SK-N-SH (cell line): ENCODE data around the gene CINP. TPM values are rescaled to one million over a fixed set of nuclear protein-coding genes. Genes with fewer than 3 reads are reported as not detected.

ENCODE experiments used
- CTCF ChIA-PET: fragments of 300-600, 350-600 bp; formaldehyde crosslinking; extraction: SDS; loops from one replicate; lab custom pipeline; 2021; lab: Yijun Ruan, JAX
- POLR2A ChIA-PET: fragments of 350-600 bp; sonication (Branson Sonifier 250); formaldehyde crosslinking; extraction: SDS; loops from one replicate; lab custom pipeline; 2020; ENCODE audit warnings: antibody characterized with exemption, inconsistent platforms; lab: Yijun Ruan, JAX
- DNase-seq: peaks from one replicate; pipeline ENCODE4 v3.0.0; 2012
- H2AFZ ChIP-seq: fragments of 200-600 bp; sonication (generic); 2 replicates; pipeline ENCODE4 v1.8.1; 2016; ENCODE audit warnings: antibody characterized with exemption, mild to moderate bottlenecking, low read depth
- H3F3A ChIP-seq: fragments of 200-600 bp; sonication (generic); replicated peaks from 2 replicates; pipeline ENCODE3; 2016; ENCODE audit warnings: antibody characterized with exemption, mild to moderate bottlenecking; ENCODE audit not compliant: insufficient read depth
- H3K27ac ChIP-seq, 2 experiments: fragments of 200-500 bp in 1 of 2; fragments of 200-600 bp in 1 of 2; sonication (Bioruptor generic) in 1 of 2; sonication (generic), shearing (Covaris generic) in 1 of 2; 2 replicates each; pipeline versions ENCODE4 v1.5.1 to v1.6.1; 2014 to 2016; ENCODE audit warnings: low read depth in 2 of 2, inconsistent platforms in 1 of 2, low read length in 1 of 2, mild to moderate bottlenecking in 1 of 2, mixed read lengths in 1 of 2
- H3K27me3 ChIP-seq: fragments of 200-600 bp; sonication (generic), shearing (Covaris generic); 2 replicates; pipeline ENCODE4 v1.6.1; 2016; ENCODE audit warnings: mixed run types; ENCODE audit not compliant: insufficient read depth
- H3K36me3 ChIP-seq, 2 experiments: fragments of 200-500 bp in 1 of 2; fragments of 200-600 bp in 1 of 2; sonication (Bioruptor generic) in 1 of 2; sonication (generic) in 1 of 2; replicated peaks in 1 of 2; 2 replicates each; pipeline versions ENCODE3 to v1.5.1; 2014 to 2016; ENCODE audit warnings: low read length in 1 of 2, mild to moderate bottlenecking in 1 of 2; ENCODE audit not compliant: insufficient read depth in 2 of 2, control insufficient read depth in 1 of 2
- H3K4me1 ChIP-seq, 2 experiments: fragments of 200-500 bp in 1 of 2; fragments of 200-600 bp in 1 of 2; sonication (Bioruptor generic) in 1 of 2; sonication (generic), shearing (Covaris generic) in 1 of 2; 2 replicates each; pipeline versions ENCODE4 v1.5.1 to v1.6.1; 2014 to 2016; ENCODE audit warnings: low read depth in 1 of 2, low read length in 1 of 2, mixed run types in 1 of 2; ENCODE audit not compliant: insufficient read depth in 2 of 2, control insufficient read depth in 1 of 2
- H3K4me2 ChIP-seq: fragments of 200-600 bp; sonication (generic), shearing (Covaris generic); 2 replicates; pipeline ENCODE4 v1.6.1; 2017; ENCODE audit warnings: mixed run types
- H3K4me3 ChIP-seq, 2 experiments: fragments of 200-500 bp in 1 of 2; fragments of 200-600 bp in 1 of 2; sonication (Bioruptor generic) in 1 of 2; sonication (generic), shearing (Covaris generic) in 1 of 2; 2 replicates each; pipeline versions ENCODE4 v1.5.1 to v1.8.1; 2014 to 2016; ENCODE audit warnings: low read depth in 2 of 2, inconsistent platforms in 1 of 2, low read length in 1 of 2, mild to moderate bottlenecking in 1 of 2, mixed read lengths in 1 of 2, moderate library complexity in 1 of 2
- H3K79me2 ChIP-seq: fragments of 200-600 bp; sonication (generic); 2 replicates; pipeline ENCODE4 v1.8.1; 2017; ENCODE audit warnings: mild to moderate bottlenecking; ENCODE audit not compliant: insufficient read depth
- H3K9ac ChIP-seq: fragments of 200-600 bp; sonication (generic); 2 replicates; pipeline ENCODE4 v1.6.1; 2017; ENCODE audit warnings: mixed run types
- H3K9me2 ChIP-seq: fragments of 200-600 bp; sonication (generic); 2 replicates; pipeline ENCODE4 v1.6.1; 2017; ENCODE audit warnings: mixed run types
- H3K9me3 ChIP-seq: fragments of 200-600 bp; sonication (generic); 2 replicates; pipeline ENCODE4 v1.6.1; 2017; ENCODE audit warnings: mixed run types, mild to moderate bottlenecking, moderate library complexity
- H4K20me1 ChIP-seq: fragments of 200-600 bp; sonication (generic); 2 replicates; pipeline ENCODE4 v1.6.1; 2017; ENCODE audit warnings: mild to moderate bottlenecking, mixed run types; ENCODE audit not compliant: insufficient read depth
- CHD2 ChIP-seq: fragments of 150-350 bp; IDR thresholded peaks from 2 replicates; pipeline ENCODE4 v1.6.1; 2018; ENCODE audit warnings: low read length; ENCODE audit not compliant: partially characterized antibody
- EP300 ChIP-seq, 2 experiments: IDR thresholded peaks; 2 replicates each; pipeline versions ENCODE4 v1.4.0 to v1.6.1; 2012; ENCODE audit warnings: borderline replicate concordance in 1 of 2, low read depth in 1 of 2, low read length in 1 of 2
- FOXJ3 ChIP-seq: sonication (generic); formaldehyde crosslinking; IDR thresholded peaks from 2 replicates; pipeline ENCODE4 v1.5.1; 2020; ENCODE audit warnings: mild to moderate bottlenecking, missing genetic modification reagents
- GATA2 ChIP-seq: sonication (generic); formaldehyde crosslinking; IDR thresholded peaks from 2 replicates; pipeline ENCODE4 v1.5.0; 2020; ENCODE audit warnings: mild to moderate bottlenecking, missing genetic modification reagents
- JUND ChIP-seq: IDR thresholded peaks from 2 replicates; pipeline ENCODE4 v1.4.0; 2012
- MEF2A ChIP-seq: IDR thresholded peaks from 2 replicates; pipeline ENCODE4 v1.4.0; 2012; ENCODE audit warnings: low read depth, borderline replicate concordance
- MXI1 ChIP-seq: IDR thresholded peaks from 2 replicates; pipeline ENCODE4 v1.6.1; 2012; ENCODE audit warnings: mild to moderate bottlenecking, low read depth, low read length, improper control_type of control experiment
- NFIC ChIP-seq: IDR thresholded peaks from 2 replicates; pipeline ENCODE4 v1.4.0; 2012; ENCODE audit warnings: borderline replicate concordance
- NRF1 ChIP-seq: IDR thresholded peaks from 2 replicates; pipeline ENCODE4 v1.6.1; 2012; ENCODE audit warnings: low read depth, mild to moderate bottlenecking, low read length
- POLR2AphosphoS5 ChIP-seq: IDR thresholded peaks from 2 replicates; pipeline ENCODE4 v1.6.1; 2012; ENCODE audit warnings: low read depth, low read length
- RCOR1 ChIP-seq: fragments of 150-350 bp; IDR thresholded peaks from 2 replicates; pipeline ENCODE4 v1.6.1; 2017; ENCODE audit warnings: antibody characterized with exemption, low read length
- RFX5 ChIP-seq: IDR thresholded peaks from 2 replicates; pipeline ENCODE4 v1.6.1; 2012; ENCODE audit warnings: mild to moderate bottlenecking, improper control_type of control experiment, low read length
- SIN3A ChIP-seq: IDR thresholded peaks from 2 replicates; pipeline ENCODE4 v1.6.1; 2012; ENCODE audit warnings: low read depth, mild to moderate bottlenecking, low read length, moderate library complexity, borderline replicate concordance
- SMC3 ChIP-seq: IDR thresholded peaks from 2 replicates; pipeline ENCODE4 v1.6.1; 2012; ENCODE audit warnings: low read depth, low read length, improper control_type of control experiment
- TEAD4 ChIP-seq: IDR thresholded peaks from 2 replicates; pipeline ENCODE4 v1.4.0; 2012; ENCODE audit warnings: mild to moderate bottlenecking, borderline replicate concordance; ENCODE audit not compliant: insufficient read depth
- YY1 ChIP-seq: IDR thresholded peaks from 2 replicates; pipeline ENCODE4 v1.4.0; 2012; ENCODE audit warnings: low read depth, mild to moderate bottlenecking
- WGBS: methylation state at CpG from one replicate; pipeline ENCODE4 v1.1.6; 2017; ENCODE audit warnings: low lambda C conversion rate; 5-methylcytosine and 5-hydroxymethylcytosine counted together
- polyA plus RNA-seq, 3 experiments: library from polyadenylated mRNA; depleted of rRNA; stranded (reverse); fragments of >200 nt; gene quantifications; 2 replicates each; pipeline ENCODE4 v1.2.3, GENCODE V29; 2012
- TF ChIP-seq, protein P1 (sequence below): IDR thresholded peaks from 2 replicates; pipeline ENCODE4 v1.4.0; 2012; ENCODE audit warnings: low read depth
- TF ChIP-seq, protein P2 (sequence below): IDR thresholded peaks from 2 replicates; pipeline ENCODE4 v1.4.0; 2012; ENCODE audit warnings: low read depth, borderline replicate concordance
- TF ChIP-seq, protein P3 (sequence below): IDR thresholded peaks from 2 replicates; pipeline ENCODE4; 2012
- TF ChIP-seq, protein P4 (sequence below): IDR thresholded peaks from 2 replicates; pipeline ENCODE4 v1.6.1; 2012; ENCODE audit warnings: mild to moderate bottlenecking, low read depth, low read length, moderate library complexity
- TF ChIP-seq, protein P5 (sequence below): fragments of 150-350 bp; IDR thresholded peaks from 2 replicates; pipeline ENCODE4 v1.6.1; 2017; ENCODE audit warnings: antibody characterized with exemption, low read length, low read depth, borderline replicate concordance

CINP gene
- polyA plus RNA-seq, 1 of the 3 experiments (the other 2 are of a cell fraction), result 50.4 TPM

DNA sequence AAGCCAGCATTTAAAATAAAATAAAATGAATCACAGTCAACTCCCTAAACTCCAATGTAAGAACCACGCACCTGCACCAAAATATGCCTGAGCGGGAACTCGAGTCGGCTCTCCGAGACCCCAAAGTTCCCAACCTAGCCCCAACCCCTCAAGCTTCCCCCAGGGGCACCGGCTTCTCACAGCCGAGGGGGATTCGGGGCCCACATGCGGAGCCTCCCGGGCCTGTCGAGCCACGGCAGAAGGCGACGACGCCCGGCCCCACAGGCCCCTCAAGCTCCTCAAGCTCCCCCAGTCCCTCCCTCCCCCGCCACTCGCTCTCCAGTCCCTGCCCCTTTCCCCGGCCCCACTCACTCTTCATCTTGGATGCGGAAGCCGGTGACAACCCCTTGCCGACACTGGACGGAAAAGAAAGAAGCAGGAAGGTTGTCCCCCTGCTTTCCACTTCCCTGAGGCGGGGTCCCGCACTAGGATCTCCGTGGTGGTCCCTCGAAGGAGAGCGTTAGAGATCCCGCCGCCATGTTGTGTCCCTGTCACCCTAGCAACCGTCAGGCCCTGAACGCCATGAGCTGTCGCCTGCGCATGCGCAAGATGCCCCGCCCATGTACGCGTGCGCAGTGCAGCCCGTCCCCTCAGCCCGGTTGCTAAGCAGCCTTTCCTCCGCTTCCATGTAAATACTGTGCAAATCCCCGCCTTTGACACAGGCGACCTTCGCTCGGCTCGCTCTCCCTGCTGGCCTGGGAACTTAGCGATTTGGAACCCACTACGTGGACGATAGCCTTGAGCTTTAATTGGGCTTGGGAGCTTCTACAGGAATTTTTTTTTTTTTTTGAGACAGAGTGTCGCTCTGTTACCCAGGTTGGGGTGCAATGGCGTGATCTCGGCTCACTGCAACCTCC is 57.8 kb downstream of the CINP start, which contains the start of gene MOK (continued):
- TF ChIP-seq, protein P1, sequence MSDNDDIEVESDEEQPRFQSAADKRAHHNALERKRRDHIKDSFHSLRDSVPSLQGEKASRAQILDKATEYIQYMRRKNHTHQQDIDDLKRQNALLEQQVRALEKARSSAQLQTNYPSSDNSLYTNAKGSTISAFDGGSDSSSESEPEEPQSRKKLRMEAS, result peak; percentile 25; the same call in 1 of the 2 replicates
- TF ChIP-seq GATA2 (CRISPR knock-in tag), result no peak
- no peak for TF ChIP-seq FOXJ3 (CRISPR knock-in tag)
- TF ChIP-seq POLR2AphosphoS5, result no peak
- TF ChIP-seq, all 33 proteins: peak for 7

DNA sequence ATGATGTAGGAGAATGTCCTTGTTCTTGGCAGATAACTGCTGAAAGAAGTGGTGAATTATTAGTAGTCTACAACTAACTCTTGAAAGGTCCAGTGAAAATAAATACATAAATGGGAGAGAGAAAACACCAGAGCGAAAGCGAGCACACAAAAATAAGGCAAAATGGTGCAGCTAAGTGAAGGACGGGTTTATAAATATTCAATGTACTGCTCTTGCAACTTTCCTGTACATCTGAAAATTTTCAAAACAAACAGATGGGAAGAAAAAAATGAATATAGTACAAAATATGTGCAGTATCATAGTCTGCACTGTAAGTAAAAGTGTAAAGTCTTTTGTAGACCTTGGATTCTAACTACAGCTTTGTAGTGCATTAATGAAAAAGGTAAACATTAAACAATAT is 59.0 kb downstream of the CINP start:
- Histone ChIP-seq H4K20me1 (no peaks in the 10 kb centered on the region), H3K79me2 (peaks cover 8% of the 10 kb centered on the region; the same call in 1 of the 2 replicates), H3F3A (no peaks in the 10 kb centered on the region), H3K4me3 (peak overlapping the region in 1 of 2 experiments; percentile 86; a peak in 2 of 4 replicates), H3K27ac (no peak overlapping the region), H3K9me2 (no peaks in the 10 kb centered on the region), H2AFZ (peak overlapping the region; percentile 83; the same call in 1 of the 2 replicates), H3K4me1 (no peaks in the 10 kb centered on the region; a peak in 1 of 4 replicates), H3K4me2 (peak overlapping the region; percentile 86; the same call in 1 of the 2 replicates), H3K9me3 (no peaks in the 10 kb centered on the region), H3K27me3 (no peaks in the 10 kb centered on the region), H3K36me3 (no peaks in the 10 kb centered on the region), H3K9ac (peak overlapping the region; percentile 93; the same call in 1 of the 2 replicates)
- DNase-seq, result no peak
- CTCF ChIA-PET, result interaction anchor here (1.0 to 3.9 kb wide), 3 partner anchors 8 to 207 kb away, joined by 5 to 48 read pairs (median 5); no protein-coding TSS in a partner anchor
- TF ChIP-seq CHD2, result no peak
- no peak for TF ChIP-seq NFIC
- no peak for TF ChIP-seq SMC3
- TF ChIP-seq NRF1, result no peak
- no peak for TF ChIP-seq SIN3A
- no peak for TF ChIP-seq RFX5
- TF ChIP-seq JUND, result no peak
- TF ChIP-seq EP300 (IDR thresholded peaks at IDR 0.05; ENCODE audit: borderline replicate concordance in 1 of 2, low read depth in 1 of 2, low read length in 1 of 2), result no peak
- TF ChIP-seq, protein P2, sequence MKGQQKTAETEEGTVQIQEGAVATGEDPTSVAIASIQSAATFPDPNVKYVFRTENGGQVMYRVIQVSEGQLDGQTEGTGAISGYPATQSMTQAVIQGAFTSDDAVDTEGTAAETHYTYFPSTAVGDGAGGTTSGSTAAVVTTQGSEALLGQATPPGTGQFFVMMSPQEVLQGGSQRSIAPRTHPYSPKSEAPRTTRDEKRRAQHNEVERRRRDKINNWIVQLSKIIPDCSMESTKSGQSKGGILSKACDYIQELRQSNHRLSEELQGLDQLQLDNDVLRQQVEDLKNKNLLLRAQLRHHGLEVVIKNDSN, result no peak
- no peak for TF ChIP-seq TEAD4
- no peak for TF ChIP-seq POLR2AphosphoS5
- TF ChIP-seq MEF2A, result no peak
- no peak for TF ChIP-seq YY1
- TF ChIP-seq, protein P3, sequence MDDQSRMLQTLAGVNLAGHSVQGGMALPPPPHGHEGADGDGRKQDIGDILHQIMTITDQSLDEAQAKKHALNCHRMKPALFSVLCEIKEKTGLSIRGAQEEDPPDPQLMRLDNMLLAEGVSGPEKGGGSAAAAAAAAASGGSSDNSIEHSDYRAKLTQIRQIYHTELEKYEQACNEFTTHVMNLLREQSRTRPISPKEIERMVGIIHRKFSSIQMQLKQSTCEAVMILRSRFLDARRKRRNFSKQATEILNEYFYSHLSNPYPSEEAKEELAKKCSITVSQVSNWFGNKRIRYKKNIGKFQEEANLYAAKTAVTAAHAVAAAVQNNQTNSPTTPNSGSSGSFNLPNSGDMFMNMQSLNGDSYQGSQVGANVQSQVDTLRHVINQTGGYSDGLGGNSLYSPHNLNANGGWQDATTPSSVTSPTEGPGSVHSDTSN, result no peak
- no peak for TF ChIP-seq RCOR1
- no peak for TF ChIP-seq GATA2 (CRISPR knock-in tag)
- TF ChIP-seq, protein P4, sequence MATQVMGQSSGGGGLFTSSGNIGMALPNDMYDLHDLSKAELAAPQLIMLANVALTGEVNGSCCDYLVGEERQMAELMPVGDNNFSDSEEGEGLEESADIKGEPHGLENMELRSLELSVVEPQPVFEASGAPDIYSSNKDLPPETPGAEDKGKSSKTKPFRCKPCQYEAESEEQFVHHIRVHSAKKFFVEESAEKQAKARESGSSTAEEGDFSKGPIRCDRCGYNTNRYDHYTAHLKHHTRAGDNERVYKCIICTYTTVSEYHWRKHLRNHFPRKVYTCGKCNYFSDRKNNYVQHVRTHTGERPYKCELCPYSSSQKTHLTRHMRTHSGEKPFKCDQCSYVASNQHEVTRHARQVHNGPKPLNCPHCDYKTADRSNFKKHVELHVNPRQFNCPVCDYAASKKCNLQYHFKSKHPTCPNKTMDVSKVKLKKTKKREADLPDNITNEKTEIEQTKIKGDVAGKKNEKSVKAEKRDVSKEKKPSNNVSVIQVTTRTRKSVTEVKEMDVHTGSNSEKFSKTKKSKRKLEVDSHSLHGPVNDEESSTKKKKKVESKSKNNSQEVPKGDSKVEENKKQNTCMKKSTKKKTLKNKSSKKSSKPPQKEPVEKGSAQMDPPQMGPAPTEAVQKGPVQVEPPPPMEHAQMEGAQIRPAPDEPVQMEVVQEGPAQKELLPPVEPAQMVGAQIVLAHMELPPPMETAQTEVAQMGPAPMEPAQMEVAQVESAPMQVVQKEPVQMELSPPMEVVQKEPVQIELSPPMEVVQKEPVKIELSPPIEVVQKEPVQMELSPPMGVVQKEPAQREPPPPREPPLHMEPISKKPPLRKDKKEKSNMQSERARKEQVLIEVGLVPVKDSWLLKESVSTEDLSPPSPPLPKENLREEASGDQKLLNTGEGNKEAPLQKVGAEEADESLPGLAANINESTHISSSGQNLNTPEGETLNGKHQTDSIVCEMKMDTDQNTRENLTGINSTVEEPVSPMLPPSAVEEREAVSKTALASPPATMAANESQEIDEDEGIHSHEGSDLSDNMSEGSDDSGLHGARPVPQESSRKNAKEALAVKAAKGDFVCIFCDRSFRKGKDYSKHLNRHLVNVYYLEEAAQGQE, result no peak
- TF ChIP-seq, protein P5, sequence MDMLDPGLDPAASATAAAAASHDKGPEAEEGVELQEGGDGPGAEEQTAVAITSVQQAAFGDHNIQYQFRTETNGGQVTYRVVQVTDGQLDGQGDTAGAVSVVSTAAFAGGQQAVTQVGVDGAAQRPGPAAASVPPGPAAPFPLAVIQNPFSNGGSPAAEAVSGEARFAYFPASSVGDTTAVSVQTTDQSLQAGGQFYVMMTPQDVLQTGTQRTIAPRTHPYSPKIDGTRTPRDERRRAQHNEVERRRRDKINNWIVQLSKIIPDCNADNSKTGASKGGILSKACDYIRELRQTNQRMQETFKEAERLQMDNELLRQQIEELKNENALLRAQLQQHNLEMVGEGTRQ, result no peak
- TF ChIP-seq MXI1, result no peak
- WGBS, result 93% methylated on average over 3 of the region's 3 CpGs
- POLR2A ChIA-PET, result interaction anchor here (0.5 to 0.6 kb wide), 2 partner anchors 47 to 115 kb away, joined by 3 to 4 read pairs; no protein-coding TSS in a partner anchor
